Bronchial epithelial cell (primary cell): Measurements from ENCODE around the gene ERMP1. TPM values are rescaled to one million over a fixed set of nuclear protein-coding genes. Genes with fewer than 3 reads are reported as not detected.
"Not testable (repeated sequence)": the region's sequence is repeated elsewhere in the genome, so short reads cannot be mapped to it uniquely, and the experiment has no call there.

Source experiments
- DNase-seq: peaks from one replicate; pipeline ENCODE4 v3.0.0-alpha.2; 2010; ENCODE audit warnings: low read depth
- FAIRE-seq: peaks from 2 replicates; lab custom pipeline; 2011; peaks lifted over from hg19 to GRCh38; lab: Jason Lieb, UNC
- H3K27me3 ChIP-seq: 2 replicates; pipeline ENCODE4 v1.5.1; 2011; ENCODE audit warnings: low read length; ENCODE audit not compliant: control insufficient read depth, insufficient read depth
- H3K36me3 ChIP-seq: 2 replicates; pipeline ENCODE4 v1.5.1; 2011; ENCODE audit warnings: low read length; ENCODE audit not compliant: control insufficient read depth, insufficient read depth
- H3K4me3 ChIP-seq: 2 replicates; pipeline ENCODE4 v1.5.1; 2011; ENCODE audit warnings: mild to moderate bottlenecking, low read depth, low read length, control low read depth
- CTCF ChIP-seq: IDR thresholded peaks from 2 replicates; pipeline ENCODE4 v1.5.1; 2011; ENCODE audit warnings: mild to moderate bottlenecking, moderate library complexity, low read length, control low read depth, inconsistent platforms; ENCODE audit not compliant: insufficient read depth, severe bottlenecking
- total RNA-seq: library from RNA; depleted of rRNA; stranded (reverse); fragments of >200 nt; gene quantifications from 2 replicates; pipeline ENCODE4 v1.2.1, GENCODE V29; 2014

Gene ERMP1
- total RNA-seq, 1 donor from 2014 or later = 52.9 TPM

DNA sequence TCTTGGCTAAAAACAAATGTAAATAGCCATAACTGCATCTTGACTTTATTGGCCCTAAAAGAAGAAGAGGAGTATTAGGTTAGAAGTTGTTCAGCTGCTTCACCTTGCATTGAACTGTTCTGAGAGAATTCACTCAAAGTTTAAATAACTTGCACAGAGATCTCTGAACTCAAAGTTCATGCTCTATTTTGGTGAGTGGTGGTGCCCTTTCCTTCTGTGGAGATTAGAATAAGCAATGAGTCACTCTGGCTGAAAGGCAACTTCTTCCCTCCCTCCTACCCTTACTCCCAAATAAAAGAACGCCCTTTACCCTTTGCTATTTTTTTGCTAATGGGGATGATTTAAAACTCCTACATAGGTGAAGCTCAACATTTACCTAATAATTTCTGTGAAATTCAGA is 48.9 kb downstream of the ERMP1 start:
- Histone ChIP-seq H3K27me3 (no peaks in the 10 kb centered on the region), H3K36me3 (peaks cover 8% of the 10 kb centered on the region), H3K4me3 (no peak overlapping the region)
- no peak for DNase-seq
- no peak for TF ChIP-seq CTCF
- FAIRE-seq = no peak

- not testable (repeated sequence) for H3K4me3 ChIP-seq, DNase-seq, FAIRE-seq, H3K27me3 ChIP-seq
- H3K36me3 ChIP-seq = peaks cover 11% of the 10 kb centered on the region
These were observed 49.5 kb downstream of the ERMP1 start for GRCh38 chr9:5783420-5783819.

DNA sequence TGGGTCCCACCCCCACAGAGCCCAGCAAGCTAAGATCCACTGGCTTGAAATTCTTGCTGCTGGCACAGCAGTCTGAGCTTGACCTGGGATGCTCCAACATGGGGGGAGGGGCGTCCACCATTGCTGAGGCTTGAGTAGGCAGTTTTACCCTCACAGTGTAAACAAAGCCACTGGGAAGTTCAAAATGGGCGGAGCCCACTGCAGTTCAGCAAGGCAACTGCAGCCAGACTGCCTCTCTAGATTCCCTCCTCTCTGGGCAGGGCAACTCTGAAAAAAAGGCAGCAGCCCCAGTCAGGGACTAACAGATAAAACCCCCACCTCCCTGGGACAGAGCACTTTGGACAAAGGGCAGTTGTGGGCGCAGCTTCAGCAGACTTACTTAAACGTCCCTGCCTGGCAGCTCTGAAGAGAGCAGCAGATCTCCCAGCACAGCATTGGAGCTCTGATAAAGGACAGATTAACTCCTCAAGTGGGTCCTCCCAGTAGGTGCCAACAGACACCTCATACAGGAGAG is 53.2 kb downstream of the ERMP1 start:
- peaks cover 14% of the 10 kb centered on the region for H3K36me3 ChIP-seq
- not testable (repeated sequence) for H3K27me3 ChIP-seq, DNase-seq, FAIRE-seq, H3K4me3 ChIP-seq

- Histone ChIP-seq H3K27me3 (no peaks in the 10 kb centered on the region), H3K36me3 (peaks cover 19% of the 10 kb centered on the region), H3K4me3 (no peak overlapping the region)
- TF ChIP-seq CTCF = no peak
- no peak for FAIRE-seq
- no peak for DNase-seq
These were observed 54.1 kb downstream of the ERMP1 start for GRCh38 chr9:5778805-5779204.

DNA sequence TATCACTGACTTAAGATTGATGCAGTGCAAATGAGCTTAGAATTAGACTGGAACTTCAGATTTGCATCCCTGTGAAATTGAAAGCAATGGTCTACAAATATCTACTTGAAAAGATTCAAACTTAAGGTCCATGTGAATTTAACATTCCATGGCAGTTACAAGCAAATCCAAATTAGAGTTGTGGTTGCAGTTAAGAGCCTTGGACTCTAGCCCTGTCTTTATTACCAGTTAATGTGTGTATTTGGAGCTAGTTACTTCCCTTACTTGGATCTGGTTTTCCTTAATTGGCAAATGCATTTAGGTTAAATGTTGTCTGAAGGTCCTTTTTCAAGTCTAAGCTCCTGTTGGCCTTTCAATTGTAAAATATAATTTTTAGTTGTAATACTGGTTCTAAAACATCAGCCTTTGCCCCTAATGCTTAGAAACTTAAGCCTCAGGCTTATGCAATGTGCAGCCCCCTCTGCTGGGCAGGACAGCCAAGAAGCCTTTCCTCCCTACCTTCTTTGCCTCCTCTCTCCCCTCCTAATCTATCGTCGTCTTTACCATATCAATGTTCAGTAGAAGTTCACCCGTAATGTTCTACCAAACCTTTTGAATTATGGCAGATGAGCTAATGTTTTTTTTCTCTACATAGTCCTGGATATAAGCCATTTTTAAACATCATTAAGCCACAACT is 59.5 kb downstream of the ERMP1 start:
- peaks cover 29% of the 10 kb centered on the region for H3K36me3 ChIP-seq
- no peak overlapping the region for H3K4me3 ChIP-seq
- FAIRE-seq = no peak

DNA sequence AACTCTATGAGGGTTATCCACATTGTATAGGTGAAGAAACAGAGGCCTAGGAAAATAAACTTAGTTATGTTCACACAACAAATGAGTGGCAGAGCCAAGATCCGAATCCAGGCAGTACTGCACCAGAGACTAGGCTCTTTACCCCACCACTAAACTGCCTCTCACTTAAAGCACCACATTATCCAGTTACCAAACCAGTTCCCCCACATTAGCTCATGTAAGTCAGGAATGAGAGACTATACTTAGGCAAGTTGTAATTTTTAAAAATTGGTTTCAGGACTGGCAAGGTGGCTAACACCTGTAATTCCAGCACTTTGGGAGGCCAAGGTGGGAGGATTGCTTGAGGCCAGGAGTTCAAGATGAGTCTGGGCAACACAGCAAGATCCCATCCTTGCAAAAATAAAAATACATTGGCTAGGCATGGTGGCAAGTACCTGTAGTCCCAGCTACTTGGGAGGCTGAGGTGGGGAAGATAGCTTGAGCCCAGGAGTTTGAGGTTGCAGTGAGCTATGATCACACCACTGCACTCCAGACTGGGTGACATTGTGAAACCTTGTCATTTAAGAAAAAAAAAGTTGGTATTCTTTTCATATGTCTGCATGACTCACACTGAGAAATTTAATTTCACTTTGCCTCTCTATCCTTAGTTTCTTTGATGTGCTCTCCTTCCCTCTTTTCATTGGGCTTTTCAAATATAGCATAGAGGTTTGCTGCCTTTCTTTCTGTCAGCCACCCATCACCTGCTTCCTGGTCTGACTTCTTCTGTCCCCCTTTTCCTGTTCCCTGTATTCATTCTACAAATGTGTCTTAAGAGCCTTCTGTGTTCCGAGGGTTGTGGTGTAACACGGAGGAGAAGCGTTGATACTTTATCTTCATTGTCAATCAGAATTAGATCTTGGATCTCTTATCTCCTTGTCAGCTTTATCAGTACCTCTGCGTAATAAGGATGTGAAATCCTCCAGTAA is 64.7 kb downstream of the ERMP1 start:
- FAIRE-seq (no peak), DNase-seq (no peak)
- no peak overlapping the region for H3K4me3 ChIP-seq
- H3K27me3 ChIP-seq = no peaks in the 10 kb centered on the region
- peaks cover 26% of the 10 kb centered on the region for H3K36me3 ChIP-seq
- no peak for TF ChIP-seq CTCF

More for the DNA sequence above, 59.5 kb downstream of the ERMP1 start:
- DNase-seq = no peak
- no peaks in the 10 kb centered on the region for H3K27me3 ChIP-seq
- no peak for TF ChIP-seq CTCF
